Mesendoderm (in vitro differentiated cells): ENCODE results near the gene DISC1.

Experiments used
- DNase-seq: peaks from one replicate; pipeline ENCODE4 v3.0.0; 2013
- H2AK5ac ChIP-seq: 2 replicates; pipeline ENCODE4 v1.6.1; 2013; ENCODE audit warnings: low read length, inconsistent platforms
- H2BK120ac ChIP-seq: 2 replicates; pipeline ENCODE4 v1.6.1; 2013; ENCODE audit warnings: low read depth, mild to moderate bottlenecking, low read length, moderate library complexity, mixed read lengths
- H2BK15ac ChIP-seq: replicated peaks from 2 replicates; pipeline ENCODE4 v1.6.1; 2013; ENCODE audit warnings: low read depth, mild to moderate bottlenecking, moderate library complexity
- H2BK5ac ChIP-seq: 2 replicates; pipeline ENCODE4 v1.6.1; 2013; ENCODE audit warnings: low read length, inconsistent platforms
- H3K18ac ChIP-seq: 2 replicates; pipeline ENCODE4 v1.6.1; 2013; ENCODE audit warnings: mild to moderate bottlenecking, low read length, mixed read lengths
- H3K23ac ChIP-seq: one replicate; pipeline ENCODE4 v1.6.1; 2013; ENCODE audit warnings: low read length
- H3K27ac ChIP-seq: 2 replicates; pipeline ENCODE4 v1.5.1; 2013; ENCODE audit warnings: low read depth, mild to moderate bottlenecking, inconsistent platforms, low read length, moderate library complexity
- H3K27me3 ChIP-seq: 2 replicates; pipeline ENCODE4 v1.6.1; 2013; ENCODE audit warnings: low read length, control low read depth, mild to moderate bottlenecking, inconsistent platforms; ENCODE audit not compliant: insufficient read depth, poor library complexity
- H3K36me3 ChIP-seq: 2 replicates; pipeline ENCODE4 v1.6.1; 2013; ENCODE audit warnings: low read length, inconsistent platforms; ENCODE audit not compliant: control insufficient read depth, insufficient read depth
- H3K4ac ChIP-seq: one replicate; pipeline ENCODE4 v1.6.1; 2013; ENCODE audit warnings: low read depth, mild to moderate bottlenecking, low read length, moderate library complexity
- H3K4me1 ChIP-seq: 2 replicates; pipeline ENCODE4 v1.6.1; 2013; ENCODE audit warnings: low read depth, low read length, inconsistent platforms; ENCODE audit not compliant: control insufficient read depth
- H3K4me2 ChIP-seq: 2 replicates; pipeline ENCODE4 v1.6.1; 2013; ENCODE audit warnings: low read length
- H3K4me3 ChIP-seq: 2 replicates; pipeline ENCODE4 v1.5.1; 2013; ENCODE audit warnings: mild to moderate bottlenecking, low read length
- H3K56ac ChIP-seq: one replicate; pipeline ENCODE4 v1.6.1; 2013; ENCODE audit warnings: low read length
- H3K79me1 ChIP-seq: 2 replicates; pipeline ENCODE4 v1.6.1; 2013; ENCODE audit warnings: low read length, inconsistent platforms
- H3K79me2 ChIP-seq: 2 replicates; pipeline ENCODE4 v1.6.1; 2013; ENCODE audit warnings: mild to moderate bottlenecking, low read length; ENCODE audit not compliant: control insufficient read depth, insufficient read depth
- H3K9ac ChIP-seq: 2 replicates; pipeline ENCODE4 v1.6.1; 2013; ENCODE audit warnings: low read length, inconsistent platforms
- H4K5ac ChIP-seq: one replicate; pipeline ENCODE4 v1.6.1; 2013; ENCODE audit warnings: low read length
- H4K8ac ChIP-seq: one replicate; pipeline ENCODE4 v1.6.1; 2013; ENCODE audit warnings: low read depth, mild to moderate bottlenecking, control low read depth, low read length, moderate library complexity
- WGBS: extraction: QIAGEN DNeasy Blood & Tissue Kit; methylation state at CpG from one replicate; pipeline ENCODE4 v1.1.7; 2013; ENCODE audit warnings: low lambda C conversion rate, missing lambda C conversion rate; ENCODE audit not compliant: insufficient coverage; ENCODE audit errors: extremely low coverage; 5-methylcytosine and 5-hydroxymethylcytosine counted together

Gene DISC1

GRCh38 chr1:232016616-232017015 lies 390.0 kb downstream of the DISC1 start:
- no peak overlapping the region for H3K56ac ChIP-seq
- H3K27me3 ChIP-seq, result no peaks in the 10 kb centered on the region
- H2BK120ac ChIP-seq, result no peak overlapping the region
- no peak overlapping the region for H4K8ac ChIP-seq
- H4K5ac ChIP-seq, result no peak overlapping the region
- H3K79me1 ChIP-seq, result no peaks in the 10 kb centered on the region
- WGBS, result no CpG with 5 or more reads among the region's 7 CpGs
- DNase-seq, result no peak
- H3K4me3 ChIP-seq, result no peak overlapping the region
- peaks cover 23% of the 10 kb centered on the region for H3K4me1 ChIP-seq
- H3K79me2 ChIP-seq, result no peaks in the 10 kb centered on the region
- no peak overlapping the region for H2BK5ac ChIP-seq
- no peak overlapping the region for H3K23ac ChIP-seq
- H2AK5ac ChIP-seq, result no peak overlapping the region
- H3K36me3 ChIP-seq, result no peaks in the 10 kb centered on the region
- H3K27ac ChIP-seq, result no peak overlapping the region
- no peak overlapping the region for H3K18ac ChIP-seq
- H2BK15ac ChIP-seq, result no peak overlapping the region
- no peak overlapping the region for H3K9ac ChIP-seq
- no peak overlapping the region for H3K4me2 ChIP-seq
- no peak overlapping the region for H3K4ac ChIP-seq

- H3K56ac ChIP-seq, result no peak overlapping the region
- no peaks in the 10 kb centered on the region for H3K79me2 ChIP-seq
- no peaks in the 10 kb centered on the region for H3K27me3 ChIP-seq
Observed at GRCh38 chr1:232017057-232017456, 390.5 kb downstream of the DISC1 start.

GRCh38 chr1:232017759-232018158 lies 391.2 kb downstream of the DISC1 start:
- Histone ChIP-seq H2BK15ac (no peak overlapping the region), H2BK120ac (no peak overlapping the region), H3K79me2 (no peaks in the 10 kb centered on the region), H3K56ac (no peak overlapping the region), H3K27ac (no peak overlapping the region), H2AK5ac (no peak overlapping the region), H3K23ac (no peak overlapping the region), H3K4me3 (no peak overlapping the region), H3K9ac (no peak overlapping the region), H3K18ac (no peak overlapping the region), H4K5ac (no peak overlapping the region), H2BK5ac (no peak overlapping the region), H4K8ac (no peak overlapping the region), H3K4me1 (peaks cover 14% of the 10 kb centered on the region), H3K79me1 (no peaks in the 10 kb centered on the region), H3K27me3 (no peaks in the 10 kb centered on the region), H3K4ac (no peak overlapping the region), H3K4me2 (no peak overlapping the region), H3K36me3 (no peaks in the 10 kb centered on the region)
- WGBS, result no CpG with 5 or more reads among the region's 1 CpG
- no peak for DNase-seq

More at GRCh38 chr1:232017057-232017456, 390.5 kb downstream of the DISC1 start:
- Histone ChIP-seq H3K4me3 (no peak overlapping the region), H3K4me1 (peaks cover 21% of the 10 kb centered on the region), H2BK5ac (no peak overlapping the region), H2BK15ac (no peak overlapping the region), H2BK120ac (no peak overlapping the region), H4K5ac (no peak overlapping the region), H3K36me3 (no peaks in the 10 kb centered on the region), H3K79me1 (no peaks in the 10 kb centered on the region), H3K27ac (no peak overlapping the region), H3K9ac (no peak overlapping the region), H2AK5ac (no peak overlapping the region), H3K23ac (no peak overlapping the region), H3K4ac (no peak overlapping the region), H4K8ac (no peak overlapping the region), H3K18ac (no peak overlapping the region), H3K4me2 (no peak overlapping the region)
- WGBS, result no CpG with 5 or more reads among the region's 2 CpGs
- DNase-seq, result no peak

GRCh38 chr1:232018231-232019025 lies 391.8 kb downstream of the DISC1 start:
- no CpG with 5 or more reads among the region's 3 CpGs for WGBS
- Histone ChIP-seq H3K18ac (no peak overlapping the region), H3K27ac (no peak overlapping the region), H3K4ac (no peak overlapping the region), H2BK15ac (no peak overlapping the region), H2AK5ac (no peak overlapping the region), H4K8ac (no peak overlapping the region), H3K79me2 (no peaks in the 10 kb centered on the region), H3K9ac (no peak overlapping the region), H3K4me1 (peaks cover 10% of the 10 kb centered on the region), H3K4me2 (no peak overlapping the region), H3K36me3 (no peaks in the 10 kb centered on the region), H3K4me3 (no peak overlapping the region), H4K5ac (no peak overlapping the region), H3K27me3 (no peaks in the 10 kb centered on the region), H3K23ac (no peak overlapping the region), H3K56ac (no peak overlapping the region), H3K79me1 (no peaks in the 10 kb centered on the region), H2BK5ac (no peak overlapping the region), H2BK120ac (no peak overlapping the region)
- DNase-seq, result no peak

- H3K18ac ChIP-seq, result no peak overlapping the region
- H2BK120ac ChIP-seq, result no peak overlapping the region
- no peaks in the 10 kb centered on the region for H3K36me3 ChIP-seq
- H2BK15ac ChIP-seq, result no peak overlapping the region
- H4K8ac ChIP-seq, result no peak overlapping the region
- DNase-seq, result no peak
- no peak overlapping the region for H3K4me2 ChIP-seq
- no peak overlapping the region for H3K4ac ChIP-seq
- H4K5ac ChIP-seq, result no peak overlapping the region
- H3K79me1 ChIP-seq, result no peaks in the 10 kb centered on the region
- no peak overlapping the region for H3K4me3 ChIP-seq
- no peak overlapping the region for H2BK5ac ChIP-seq
- H2AK5ac ChIP-seq, result no peak overlapping the region
- no peaks in the 10 kb centered on the region for H3K27me3 ChIP-seq
- peaks cover 10% of the 10 kb centered on the region for H3K4me1 ChIP-seq
- WGBS, result no CpG with 5 or more reads among the region's 5 CpGs
- H3K27ac ChIP-seq, result no peak overlapping the region
- no peak overlapping the region for H3K23ac ChIP-seq
- no peak overlapping the region for H3K9ac ChIP-seq
- H3K56ac ChIP-seq, result no peak overlapping the region
- no peaks in the 10 kb centered on the region for H3K79me2 ChIP-seq
Observed at GRCh38 chr1:232019026-232019340, 392.4 kb downstream of the DISC1 start.

- no peak overlapping the region for H2BK120ac ChIP-seq
- H3K79me1 ChIP-seq, result no peaks in the 10 kb centered on the region
- H3K23ac ChIP-seq, result no peak overlapping the region
- no peak overlapping the region for H4K8ac ChIP-seq
- H4K5ac ChIP-seq, result no peak overlapping the region
- H3K4me3 ChIP-seq, result no peak overlapping the region
- no peaks in the 10 kb centered on the region for H3K36me3 ChIP-seq
- H2AK5ac ChIP-seq, result no peak overlapping the region
- H2BK5ac ChIP-seq, result no peak overlapping the region
- H3K27me3 ChIP-seq, result no peaks in the 10 kb centered on the region
- no peak overlapping the region for H3K27ac ChIP-seq
- DNase-seq, result peak; percentile 90
- H3K4me2 ChIP-seq, result no peak overlapping the region
- H3K79me2 ChIP-seq, result no peaks in the 10 kb centered on the region
- no CpG with 5 or more reads among the region's 1 CpG for WGBS
- peaks cover 7% of the 10 kb centered on the region for H3K4me1 ChIP-seq
- H2BK15ac ChIP-seq, result no peak overlapping the region
- no peak overlapping the region for H3K4ac ChIP-seq
- no peak overlapping the region for H3K9ac ChIP-seq
- H3K56ac ChIP-seq, result no peak overlapping the region
- no peak overlapping the region for H3K18ac ChIP-seq
Observed at GRCh38 chr1:232020352-232020751, 393.8 kb downstream of the DISC1 start.
